ENCODE measurements around the gene TANC1. TPM values are rescaled to one million over a fixed set of nuclear protein-coding genes. Genes with fewer than 3 reads are reported as not detected.

TANC1 gene
- polyA plus RNA-seq, 1 donor = 29.3 TPM

GRCh38 chr2:158994920-158995676, 26.7 kb downstream of the TANC1 start:
- DNase-seq = no peak

GRCh38 chr2:158995677-158996049, 27.2 kb downstream of the TANC1 start:
- no peak for DNase-seq

DNA sequence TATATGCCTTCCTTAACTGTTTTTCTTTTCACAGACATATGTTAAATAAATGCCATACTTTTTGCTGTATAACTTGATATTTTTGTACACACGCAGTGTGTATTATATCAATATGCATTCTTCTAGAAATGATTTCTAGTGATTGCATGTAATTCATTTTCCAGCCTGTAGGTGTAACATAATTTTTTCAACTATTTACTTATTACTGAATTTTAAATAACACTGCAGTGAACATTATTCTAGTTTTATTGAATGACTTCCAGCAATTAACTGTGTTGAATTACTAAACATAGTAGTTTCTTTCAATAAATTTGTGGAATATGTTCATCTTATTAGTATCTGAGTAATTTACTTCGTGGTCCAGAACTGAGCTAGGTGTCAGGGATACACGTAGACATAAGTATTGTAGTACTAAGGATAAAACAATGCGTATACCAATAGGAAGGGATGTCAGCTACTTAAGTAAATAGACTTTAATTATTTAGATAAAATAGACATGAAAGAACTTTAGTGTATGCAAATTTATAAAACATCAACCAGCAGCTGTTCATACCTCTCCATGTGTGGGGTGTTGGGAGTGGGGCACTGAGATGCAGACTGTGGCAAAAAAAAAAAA, 28.0 kb downstream of the TANC1 start:
- no peak for DNase-seq

DNA sequence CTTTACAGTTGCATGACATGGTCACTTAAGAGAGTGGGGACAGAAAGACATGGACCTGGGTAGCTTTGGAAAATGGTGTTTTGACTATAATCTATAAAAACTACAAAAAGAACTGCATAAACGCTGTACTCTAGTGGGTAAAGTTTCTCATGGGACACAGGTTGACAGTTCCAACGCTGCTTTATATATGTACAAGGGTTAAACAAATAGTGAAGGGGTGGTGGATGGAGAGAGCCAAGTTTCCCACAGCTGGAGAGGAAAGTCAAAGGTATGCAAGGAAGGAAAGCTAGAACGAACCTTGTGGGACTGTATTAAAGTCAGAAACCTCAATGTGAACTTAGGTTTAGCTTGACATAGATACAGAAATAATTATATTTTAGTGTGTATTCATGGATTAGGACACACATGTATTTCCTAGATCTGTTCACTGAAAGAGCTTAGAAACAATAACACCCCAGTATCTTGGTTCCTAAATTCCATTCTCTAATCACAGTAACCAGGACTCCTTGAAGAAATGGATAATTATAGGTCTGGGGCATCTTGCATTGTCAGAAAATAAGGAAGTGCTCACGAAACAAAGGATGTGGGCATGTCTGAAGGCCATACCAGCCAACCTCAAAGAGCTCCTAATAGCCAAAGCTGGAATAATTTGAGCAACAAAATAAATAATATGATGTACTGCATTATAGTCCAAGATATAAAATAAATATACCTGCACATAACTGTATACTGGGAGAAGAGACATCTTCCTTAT, 28.8 kb downstream of the TANC1 start:
- no peak for DNase-seq

GRCh38 chr2:158998551-158999248, 30.3 kb downstream of the TANC1 start:
- DNase-seq = no peak

GRCh38 chr2:158999458-158999857, 31.0 kb downstream of the TANC1 start:
- no peak for DNase-seq

DNA sequence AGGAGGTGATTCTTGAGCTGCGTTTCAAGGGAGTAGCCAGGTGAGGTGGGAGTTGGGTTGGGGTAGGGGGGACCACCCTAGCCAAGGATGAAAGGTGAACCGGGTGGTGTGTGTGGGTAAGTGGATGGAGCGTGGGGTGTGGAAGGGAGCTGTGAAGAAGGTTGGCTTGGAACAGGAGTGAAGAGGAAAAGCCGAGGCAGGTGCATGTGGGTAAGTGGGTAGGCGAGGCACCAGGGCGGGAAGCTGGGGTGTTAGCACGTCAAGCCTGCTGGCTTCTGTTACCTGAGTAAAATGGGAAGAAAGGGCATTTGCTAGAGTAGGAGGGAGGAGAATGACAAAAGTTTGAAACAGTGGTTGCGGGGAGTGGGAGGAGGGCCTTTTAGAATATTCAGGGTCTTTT, 31.6 kb downstream of the TANC1 start:
- DNase-seq = no peak

- no peak for DNase-seq
Observed at GRCh38 chr2:159002462-159003111, 34.1 kb downstream of the TANC1 start.

- no peak for DNase-seq
Observed at GRCh38 chr2:159003555-159003954, 35.1 kb downstream of the TANC1 start.

- no peak for DNase-seq
Observed at GRCh38 chr2:159004849-159005248, 36.4 kb downstream of the TANC1 start.

DNA sequence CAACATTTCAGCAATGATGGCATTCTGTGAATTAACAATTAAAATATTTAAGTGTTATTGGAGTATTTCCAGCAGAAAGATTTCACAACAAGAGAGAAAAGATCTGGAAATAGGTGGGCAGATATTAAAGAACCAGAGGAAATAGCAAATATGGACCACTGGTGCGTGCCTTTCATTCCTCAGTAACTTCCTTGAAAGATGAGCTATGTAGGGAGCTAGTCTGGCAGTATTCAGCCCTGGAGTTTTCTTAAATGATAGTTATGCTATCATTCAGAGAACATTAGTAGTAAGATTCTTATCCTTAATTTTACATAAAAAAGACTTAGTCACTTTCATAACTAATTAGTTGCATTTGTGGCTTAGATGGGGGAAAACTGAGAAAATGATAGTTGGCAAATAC, 41.5 kb downstream of the TANC1 start:
- no peak for DNase-seq

GRCh38 chr2:159010340-159010739, 41.9 kb downstream of the TANC1 start:
- no peak for DNase-seq

GRCh38 chr2:159010963-159011362, 42.5 kb downstream of the TANC1 start:
- DNase-seq = no peak

DNA sequence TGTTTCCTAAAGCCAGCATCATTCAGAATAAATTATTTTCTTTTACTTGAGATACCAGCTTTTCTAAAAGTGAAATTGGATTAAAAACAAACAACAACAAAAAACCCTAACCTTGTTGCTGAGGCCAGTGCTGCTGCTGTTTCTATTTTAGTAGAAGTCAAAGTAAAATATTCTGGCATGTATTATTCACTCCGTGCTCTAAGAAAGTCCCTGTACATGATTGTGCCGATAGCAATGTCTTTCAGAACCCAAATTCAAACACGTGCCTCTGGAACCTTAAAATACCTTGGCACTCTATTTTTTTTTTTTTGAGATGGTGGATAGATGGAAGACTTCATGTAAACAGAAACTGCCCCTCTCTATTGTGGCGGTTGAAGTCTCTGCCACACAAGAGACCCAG, 43.7 kb downstream of the TANC1 start:
- no peak for DNase-seq

DNA sequence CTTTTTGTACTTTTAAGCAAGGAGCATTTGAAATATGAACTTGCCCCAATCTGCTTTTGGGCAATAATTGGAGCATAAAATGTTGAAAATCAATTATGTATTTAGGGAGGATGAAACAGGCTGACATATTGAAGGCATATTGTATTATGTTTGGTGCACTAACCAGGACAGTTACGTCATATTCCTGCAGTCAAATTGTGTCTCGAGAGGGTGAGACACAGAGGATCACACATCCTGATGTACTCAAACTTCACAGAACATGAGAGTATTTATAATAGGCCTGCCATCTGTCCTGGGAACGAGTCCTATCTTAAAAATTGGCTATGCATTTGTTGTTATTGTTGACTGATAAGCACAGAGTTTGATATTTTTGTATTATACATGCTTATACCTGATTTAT, 44.7 kb downstream of the TANC1 start:
- DNase-seq = no peak

DNA sequence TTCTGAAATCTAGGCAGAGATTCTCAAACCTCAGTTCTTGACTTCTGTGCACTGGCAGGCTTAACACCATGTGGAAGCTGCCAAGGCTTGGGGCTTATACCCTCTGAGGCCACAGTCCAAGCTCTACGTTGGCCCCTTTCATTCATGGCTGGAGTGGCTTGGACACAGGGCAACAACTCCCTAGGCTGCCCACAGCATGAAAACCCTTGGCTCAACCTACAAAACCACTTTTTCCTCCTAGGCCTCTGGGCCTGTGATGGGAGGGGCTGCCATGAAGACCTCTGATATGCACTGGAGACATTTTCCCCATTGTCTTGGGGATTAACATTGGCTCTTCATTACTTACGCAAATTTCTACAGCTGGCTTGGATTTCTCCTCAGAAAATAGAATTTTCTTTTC, 46.7 kb downstream of the TANC1 start:
- DNase-seq = no peak

GRCh38 chr2:159015823-159016222, 47.4 kb downstream of the TANC1 start:
- no peak for DNase-seq

- no peak for DNase-seq
Observed at GRCh38 chr2:159017837-159018236, 49.4 kb downstream of the TANC1 start.

DNA sequence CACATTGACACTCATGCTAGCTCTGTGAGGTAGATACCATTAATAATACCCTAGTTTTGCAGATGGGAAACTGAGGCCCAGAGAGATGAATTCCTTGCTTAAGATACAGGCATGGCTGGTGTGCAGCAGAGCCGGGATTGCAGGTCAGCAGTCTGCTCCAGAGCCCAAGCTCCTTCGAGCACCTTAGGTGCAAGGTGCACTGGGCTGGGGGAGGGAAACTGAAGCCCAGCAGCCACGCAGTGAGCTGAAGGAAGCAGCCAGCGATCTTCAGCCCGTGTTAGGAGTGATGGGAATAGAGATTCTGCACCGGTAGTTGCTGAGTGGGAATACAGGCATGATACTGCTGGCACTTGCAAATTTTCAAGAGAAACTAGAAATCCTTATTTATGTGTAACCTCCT, 50.6 kb downstream of the TANC1 start:
- DNase-seq = no peak

GRCh38 chr2:159022019-159022418, 53.6 kb downstream of the TANC1 start:
- no peak for DNase-seq

GRCh38 chr2:159026170-159026569, 57.7 kb downstream of the TANC1 start:
- no peak for DNase-seq

DNA sequence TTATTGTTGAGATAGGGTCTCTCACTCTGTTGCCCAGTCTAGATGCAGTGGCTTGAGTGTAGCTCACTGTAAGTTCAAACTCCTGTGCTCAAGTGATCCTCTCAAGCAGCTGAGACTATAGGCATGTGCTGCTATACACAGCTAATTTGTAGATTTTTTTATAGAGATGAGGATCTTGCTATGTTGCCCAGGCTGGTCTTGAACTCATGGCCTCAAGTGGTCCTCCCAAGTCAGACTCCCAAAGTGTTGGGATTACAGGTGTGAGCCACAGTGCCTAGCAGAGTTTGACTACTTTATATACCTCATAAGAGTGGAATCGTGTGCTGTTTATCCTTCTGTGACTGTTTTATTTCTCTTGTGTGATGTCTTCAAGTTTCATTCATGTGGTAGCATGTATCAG, 60.3 kb downstream of the TANC1 start:
- DNase-seq = no peak

- DNase-seq = no peak
Observed at GRCh38 chr2:159029936-159030335, 61.5 kb downstream of the TANC1 start.
